KOPT-K1 (cell line): Measurements from ENCODE around the gene ACAP1.
"Not testable (repeated sequence)": the region's sequence is repeated elsewhere in the genome, so short reads cannot be mapped to it uniquely, and the experiment has no call there.

Experiments used
- H3K27ac ChIP-seq: fragments of 200-600 bp; sonication (generic); 2 replicates; pipeline ENCODE4 v1.5.1; 2016; ENCODE audit warnings: antibody characterized with exemption, mild to moderate bottlenecking, low read depth, low read length; ENCODE audit not compliant: poor library complexity, severe bottlenecking
- H3K36me3 ChIP-seq: fragments of 200-600 bp; sonication (generic); 2 replicates; pipeline ENCODE4 v1.5.1; 2017; ENCODE audit warnings: antibody characterized with exemption, mild to moderate bottlenecking, low read length, moderate library complexity; ENCODE audit not compliant: insufficient read depth
- H3K9me3 ChIP-seq: fragments of 200-600 bp; sonication (generic); 2 replicates; pipeline ENCODE4 v1.5.1; 2017; ENCODE audit warnings: antibody characterized with exemption, low read length, mild to moderate bottlenecking; ENCODE audit not compliant: insufficient read depth, poor library complexity, severe bottlenecking

The ACAP1 gene

GRCh38 chr17:7352910-7353635, 16.7 kb downstream of the ACAP1 start:
- H3K9me3 ChIP-seq, result no peaks in the 10 kb centered on the region
- H3K27ac ChIP-seq, result no peak overlapping the region
- H3K36me3 ChIP-seq, result peaks cover 53% of the 10 kb centered on the region

- Histone ChIP-seq H3K9me3 (no peaks in the 10 kb centered on the region), H3K36me3 (peaks cover 40% of the 10 kb centered on the region), H3K27ac (no peak overlapping the region)
Observed at GRCh38 chr17:7354262-7354843, 18.0 kb downstream of the ACAP1 start.

- no peak within 1 kb of the TSS for H3K27ac ChIP-seq
- H3K36me3 ChIP-seq, result peaks cover 33% of the 10 kb centered on the region
- no peaks in the 10 kb centered on the region for H3K9me3 ChIP-seq
Observed at GRCh38 chr17:7355053-7355452, 18.7 kb downstream of the ACAP1 start, which contains the start of gene TMEM95. TSS of gene TMEM95 (plus strand) at chr17:7355156. CDS start at chr17:7355205, 49 bp downstream.

- peaks cover 33% of the 10 kb centered on the region for H3K36me3 ChIP-seq
- H3K9me3 ChIP-seq, result no peaks in the 10 kb centered on the region
- H3K27ac ChIP-seq, result no peak overlapping the region
Observed at GRCh38 chr17:7355573-7355972, 19.2 kb downstream of the ACAP1 start.

- H3K9me3 ChIP-seq, result no peaks in the 10 kb centered on the region
- no peak overlapping the region for H3K27ac ChIP-seq
- H3K36me3 ChIP-seq, result peaks cover 28% of the 10 kb centered on the region
Observed at GRCh38 chr17:7356072-7356549, 19.8 kb downstream of the ACAP1 start.

- no peaks in the 10 kb centered on the region for H3K9me3 ChIP-seq
- no peak overlapping the region for H3K27ac ChIP-seq
- peaks cover 22% of the 10 kb centered on the region for H3K36me3 ChIP-seq
Observed at GRCh38 chr17:7356756-7357155, 20.4 kb downstream of the ACAP1 start.

- no peak overlapping the region for H3K27ac ChIP-seq
- H3K9me3 ChIP-seq, result no peaks in the 10 kb centered on the region
- H3K36me3 ChIP-seq, result peaks cover 16% of the 10 kb centered on the region
Observed at GRCh38 chr17:7357381-7357780, 21.1 kb downstream of the ACAP1 start.

- H3K9me3 ChIP-seq, result no peaks in the 10 kb centered on the region
- no peaks in the 10 kb centered on the region for H3K36me3 ChIP-seq
Observed at GRCh38 chr17:7361906-7362305, 25.6 kb downstream of the ACAP1 start.

GRCh38 chr17:7363311-7363710, 27.0 kb downstream of the ACAP1 start:
- Histone ChIP-seq H3K9me3 (no peaks in the 10 kb centered on the region), H3K36me3 (no peaks in the 10 kb centered on the region), H3K27ac (no peak overlapping the region)

More at GRCh38 chr17:7361906-7362305, 25.6 kb downstream of the ACAP1 start:
- H3K27ac ChIP-seq, result no peak overlapping the region

- H3K36me3 ChIP-seq, H3K27ac ChIP-seq, H3K9me3 ChIP-seq: not testable (repeated sequence)
Observed at GRCh38 chr17:7365963-7366362, 29.6 kb downstream of the ACAP1 start.

- no peaks in the 10 kb centered on the region for H3K9me3 ChIP-seq
- H3K27ac ChIP-seq, result no peak overlapping the region
- H3K36me3 ChIP-seq, result no peaks in the 10 kb centered on the region
Observed at GRCh38 chr17:7367083-7367482, 30.8 kb downstream of the ACAP1 start.

GRCh38 chr17:7367918-7368598, 31.7 kb downstream of the ACAP1 start:
- no peaks in the 10 kb centered on the region for H3K9me3 ChIP-seq
- H3K27ac ChIP-seq, result no peak overlapping the region
- H3K36me3 ChIP-seq, result no peaks in the 10 kb centered on the region

GRCh38 chr17:7368599-7368994, 32.3 kb downstream of the ACAP1 start:
- not testable (repeated sequence) for H3K27ac ChIP-seq, H3K9me3 ChIP-seq, H3K36me3 ChIP-seq

GRCh38 chr17:7369825-7370224, 33.5 kb downstream of the ACAP1 start:
- Histone ChIP-seq H3K9me3 (no peaks in the 10 kb centered on the region), H3K27ac (no peak overlapping the region), H3K36me3 (no peaks in the 10 kb centered on the region)

- H3K27ac ChIP-seq, result no peak overlapping the region
- no peaks in the 10 kb centered on the region for H3K36me3 ChIP-seq
- H3K9me3 ChIP-seq, result no peaks in the 10 kb centered on the region
Observed at GRCh38 chr17:7370853-7371252, 34.5 kb downstream of the ACAP1 start.
